Astrocyte (in vitro differentiated cells and primary cell): ENCODE results near the gene ZSWIM4.

Source experiments
- CTCF ChIP-seq: IDR thresholded peaks from 2 replicates; pipeline ENCODE4 v1.5.1; 2011; ENCODE audit warnings: low read depth, mild to moderate bottlenecking, inconsistent platforms, low read length, moderate library complexity; ENCODE audit not compliant: insufficient read depth
- EZH2 ChIP-seq: IDR thresholded peaks from 2 replicates; pipeline ENCODE4 v1.6.1; 2012; ENCODE audit warnings: mild to moderate bottlenecking, low read length, inconsistent platforms; ENCODE audit not compliant: insufficient read depth

- TF ChIP-seq CTCF (no peak), EZH2 (no peak)
These were observed 7.8 kb downstream of the ZSWIM4 start for GRCh38 chr19:13803038-13803437.
